SK-N-SH treated with all-trans-retinoic acid at 6 μM for 48 hours (cell line): ENCODE results near the gene CCR6.

Experiments
- ATAC-seq: fragments of 200-7000 bp; cut with Tn5 transposase; 3 replicates; pipeline ENCODE4 v1.9.1; 2020; ENCODE audit warnings: mild to moderate bottlenecking, moderate library complexity
- ARNTL ChIP-seq: fragments of 450-650 bp; formaldehyde crosslinking; IDR thresholded peaks from 2 replicates; pipeline ENCODE4 v1.5.0; 2020; ENCODE audit warnings: low read depth, mild to moderate bottlenecking, moderate library complexity, borderline replicate concordance
- BACH2 ChIP-seq: fragments of 250-450 bp; sonication (Bioruptor Pico); IDR thresholded peaks from 2 replicates; pipeline ENCODE4 v1.9.0; 2021; ENCODE audit warnings: mild to moderate bottlenecking, borderline replicate concordance
- CSDC2 ChIP-seq: fragments of 250-450 bp; sonication (Bioruptor Pico); IDR thresholded peaks from 2 replicates; pipeline ENCODE4 v1.5.0; 2020; ENCODE audit warnings: mild to moderate bottlenecking, moderate library complexity
- ESRRG ChIP-seq: fragments of 250-450 bp; sonication (Bioruptor Pico); IDR thresholded peaks from 2 replicates; pipeline ENCODE4 v1.6.1; 2021; ENCODE audit warnings: mild to moderate bottlenecking
- GLIS3 ChIP-seq: fragments of 250-450 bp; sonication (Bioruptor Pico); IDR thresholded peaks from 2 replicates; pipeline ENCODE4 v1.5.0; 2020; ENCODE audit warnings: mild to moderate bottlenecking, moderate library complexity
- ISL1 ChIP-seq: fragments of 250-450 bp; sonication (Bioruptor Pico); IDR thresholded peaks from 2 replicates; pipeline ENCODE4 v2.1.2; 2022; ENCODE audit warnings: mild to moderate bottlenecking, moderate library complexity
- OSR1 ChIP-seq: fragments of 250-450 bp; sonication (Bioruptor Pico); IDR thresholded peaks from 2 replicates; pipeline ENCODE4 v1.8.0; 2022; ENCODE audit warnings: moderate library complexity, mild to moderate bottlenecking, inconsistent platforms
- PPARA ChIP-seq: fragments of 250-450 bp; sonication (Bioruptor Pico); IDR thresholded peaks from 2 replicates; pipeline ENCODE4 v1.5.0; 2020; ENCODE audit warnings: mild to moderate bottlenecking, borderline replicate concordance
- RARB ChIP-seq: fragments of 250-450 bp; sonication (Bioruptor Pico); IDR thresholded peaks from 2 replicates; pipeline ENCODE4 v1.8.0; 2021; ENCODE audit warnings: mild to moderate bottlenecking, moderate library complexity
- SNAI2 ChIP-seq: fragments of 250-450 bp; sonication (Bioruptor Pico); IDR thresholded peaks from 2 replicates; pipeline ENCODE4 v1.5.0; 2020; ENCODE audit warnings: mild to moderate bottlenecking, moderate library complexity
- TCF4 ChIP-seq: fragments of 250-450 bp; sonication (Bioruptor Pico); IDR thresholded peaks from 2 replicates; pipeline ENCODE4 v1.8.0; 2021; ENCODE audit warnings: mild to moderate bottlenecking, moderate library complexity, borderline replicate concordance
- TOX ChIP-seq: fragments of 250-450 bp; sonication (Bioruptor Pico); IDR thresholded peaks from 2 replicates; pipeline ENCODE4 v1.8.0; 2021; ENCODE audit warnings: mild to moderate bottlenecking, moderate library complexity, borderline replicate concordance
- ZC3H10 ChIP-seq: fragments of 250-450 bp; sonication (Bioruptor Pico); IDR thresholded peaks from 2 replicates; pipeline ENCODE4 v1.5.1; 2021; ENCODE audit warnings: mild to moderate bottlenecking, moderate library complexity
- ZFP3 ChIP-seq: fragments of 250-450 bp; sonication (Bioruptor Pico); IDR thresholded peaks from 2 replicates; pipeline ENCODE4 v1.5.0; 2020; ENCODE audit warnings: mild to moderate bottlenecking, moderate library complexity
- ZFP30 ChIP-seq: fragments of 450-650 bp; formaldehyde crosslinking; IDR thresholded peaks from 2 replicates; pipeline ENCODE4 v1.5.0; 2022; ENCODE audit warnings: mild to moderate bottlenecking, moderate library complexity
- ZNF565 ChIP-seq: fragments of 450-650 bp; formaldehyde crosslinking; conservative IDR thresholded peaks from 2 replicates; pipeline ENCODE4 v1.5.0; 2020; ENCODE audit warnings: low read depth, mild to moderate bottlenecking, moderate library complexity
- ZNF70 ChIP-seq: fragments of 450-650 bp; formaldehyde crosslinking; IDR thresholded peaks from 2 replicates; pipeline ENCODE4 v1.5.0; 2020; ENCODE audit warnings: mild to moderate bottlenecking, moderate library complexity
- TF ChIP-seq, protein P1 (sequence below): fragments of 250-450 bp; sonication (Bioruptor Pico); IDR thresholded peaks from 2 replicates; pipeline ENCODE4 v1.8.0; 2021; ENCODE audit warnings: low read depth, mild to moderate bottlenecking, moderate library complexity, borderline replicate concordance
- TF ChIP-seq, protein P2 (sequence below): fragments of 250-450 bp; sonication (Bioruptor Pico); IDR thresholded peaks from 2 replicates; pipeline ENCODE4 v1.5.1; 2021; ENCODE audit warnings: mild to moderate bottlenecking, moderate library complexity
- TF ChIP-seq, protein P3 (sequence below): fragments of 250-450 bp; sonication (Bioruptor Pico); IDR thresholded peaks from 2 replicates; pipeline ENCODE4 v1.5.1; 2020; ENCODE audit warnings: low read depth, mild to moderate bottlenecking, moderate library complexity
- TF ChIP-seq, protein P4 (sequence below): fragments of 250-450 bp; sonication (Bioruptor Pico); IDR thresholded peaks from 2 replicates; pipeline ENCODE4 v1.5.0; 2020; ENCODE audit warnings: mild to moderate bottlenecking, moderate library complexity

Gene CCR6

DNA sequence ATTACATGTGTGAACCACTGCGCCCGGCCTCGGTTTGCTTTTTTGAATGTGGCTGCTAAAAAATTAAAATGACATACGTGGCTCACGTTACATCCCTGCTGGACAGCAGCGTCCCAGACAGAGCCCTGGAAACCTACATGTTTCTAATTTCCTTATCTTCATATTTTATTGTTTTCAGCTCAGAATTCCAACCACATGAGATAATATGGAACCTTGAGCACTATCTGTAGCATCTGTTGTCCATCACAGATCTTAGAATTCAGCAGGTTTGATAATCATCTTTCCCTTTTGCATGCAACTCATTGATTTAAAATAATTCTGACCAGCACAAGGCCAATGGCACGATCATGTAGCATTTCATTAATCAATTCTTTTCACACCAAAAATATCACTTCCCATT, 25.9 kb upstream of the CCR6 start:
- no peak for ATAC-seq
- TF ChIP-seq ESRRG (no peak), RARB (CRISPR knock-in tag) (no peak), TOX (CRISPR knock-in tag) (no peak), ARNTL (CRISPR knock-in tag) (no peak), ZNF565 (CRISPR knock-in tag) (no peak), ZC3H10 (no peak), ZFP30 (CRISPR knock-in tag) (no peak), ISL1 (CRISPR knock-in tag) (no peak), BACH2 (no peak), ZNF70 (CRISPR knock-in tag) (no peak), SNAI2 (CRISPR knock-in tag) (no peak), TCF4 (CRISPR knock-in tag) (no peak; the same call in 1 of the 2 replicates), PPARA (CRISPR knock-in tag) (no peak), OSR1 (no peak)
- TF ChIP-seq, protein P1, sequence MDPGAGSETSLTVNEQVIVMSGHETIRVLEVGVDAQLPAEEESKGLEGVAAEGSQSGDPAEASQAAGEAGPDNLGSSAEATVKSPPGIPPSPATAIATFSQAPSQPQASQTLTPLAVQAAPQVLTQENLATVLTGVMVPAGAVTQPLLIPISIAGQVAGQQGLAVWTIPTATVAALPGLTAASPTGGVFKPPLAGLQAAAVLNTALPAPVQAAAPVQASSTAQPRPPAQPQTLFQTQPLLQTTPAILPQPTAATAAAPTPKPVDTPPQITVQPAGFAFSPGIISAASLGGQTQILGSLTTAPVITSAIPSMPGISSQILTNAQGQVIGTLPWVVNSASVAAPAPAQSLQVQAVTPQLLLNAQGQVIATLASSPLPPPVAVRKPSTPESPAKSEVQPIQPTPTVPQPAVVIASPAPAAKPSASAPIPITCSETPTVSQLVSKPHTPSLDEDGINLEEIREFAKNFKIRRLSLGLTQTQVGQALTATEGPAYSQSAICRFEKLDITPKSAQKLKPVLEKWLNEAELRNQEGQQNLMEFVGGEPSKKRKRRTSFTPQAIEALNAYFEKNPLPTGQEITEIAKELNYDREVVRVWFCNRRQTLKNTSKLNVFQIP (CRISPR knock-in tag): no peak
- TF ChIP-seq, protein P2, sequence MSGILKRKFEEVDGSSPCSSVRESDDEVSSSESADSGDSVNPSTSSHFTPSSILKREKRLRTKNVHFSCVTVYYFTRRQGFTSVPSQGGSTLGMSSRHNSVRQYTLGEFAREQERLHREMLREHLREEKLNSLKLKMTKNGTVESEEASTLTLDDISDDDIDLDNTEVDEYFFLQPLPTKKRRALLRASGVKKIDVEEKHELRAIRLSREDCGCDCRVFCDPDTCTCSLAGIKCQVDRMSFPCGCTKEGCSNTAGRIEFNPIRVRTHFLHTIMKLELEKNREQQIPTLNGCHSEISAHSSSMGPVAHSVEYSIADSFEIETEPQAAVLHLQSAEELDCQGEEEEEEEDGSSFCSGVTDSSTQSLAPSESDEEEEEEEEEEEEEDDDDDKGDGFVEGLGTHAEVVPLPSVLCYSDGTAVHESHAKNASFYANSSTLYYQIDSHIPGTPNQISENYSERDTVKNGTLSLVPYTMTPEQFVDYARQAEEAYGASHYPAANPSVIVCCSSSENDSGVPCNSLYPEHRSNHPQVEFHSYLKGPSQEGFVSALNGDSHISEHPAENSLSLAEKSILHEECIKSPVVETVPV: no peak
- TF ChIP-seq, protein P3, sequence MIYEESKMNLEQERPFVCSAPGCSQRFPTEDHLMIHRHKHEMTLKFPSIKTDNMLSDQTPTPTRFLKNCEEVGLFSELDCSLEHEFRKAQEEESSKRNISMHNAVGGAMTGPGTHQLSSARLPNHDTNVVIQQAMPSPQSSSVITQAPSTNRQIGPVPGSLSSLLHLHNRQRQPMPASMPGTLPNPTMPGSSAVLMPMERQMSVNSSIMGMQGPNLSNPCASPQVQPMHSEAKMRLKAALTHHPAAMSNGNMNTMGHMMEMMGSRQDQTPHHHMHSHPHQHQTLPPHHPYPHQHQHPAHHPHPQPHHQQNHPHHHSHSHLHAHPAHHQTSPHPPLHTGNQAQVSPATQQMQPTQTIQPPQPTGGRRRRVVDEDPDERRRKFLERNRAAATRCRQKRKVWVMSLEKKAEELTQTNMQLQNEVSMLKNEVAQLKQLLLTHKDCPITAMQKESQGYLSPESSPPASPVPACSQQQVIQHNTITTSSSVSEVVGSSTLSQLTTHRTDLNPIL (CRISPR knock-in tag): no peak
- TF ChIP-seq, protein P4, sequence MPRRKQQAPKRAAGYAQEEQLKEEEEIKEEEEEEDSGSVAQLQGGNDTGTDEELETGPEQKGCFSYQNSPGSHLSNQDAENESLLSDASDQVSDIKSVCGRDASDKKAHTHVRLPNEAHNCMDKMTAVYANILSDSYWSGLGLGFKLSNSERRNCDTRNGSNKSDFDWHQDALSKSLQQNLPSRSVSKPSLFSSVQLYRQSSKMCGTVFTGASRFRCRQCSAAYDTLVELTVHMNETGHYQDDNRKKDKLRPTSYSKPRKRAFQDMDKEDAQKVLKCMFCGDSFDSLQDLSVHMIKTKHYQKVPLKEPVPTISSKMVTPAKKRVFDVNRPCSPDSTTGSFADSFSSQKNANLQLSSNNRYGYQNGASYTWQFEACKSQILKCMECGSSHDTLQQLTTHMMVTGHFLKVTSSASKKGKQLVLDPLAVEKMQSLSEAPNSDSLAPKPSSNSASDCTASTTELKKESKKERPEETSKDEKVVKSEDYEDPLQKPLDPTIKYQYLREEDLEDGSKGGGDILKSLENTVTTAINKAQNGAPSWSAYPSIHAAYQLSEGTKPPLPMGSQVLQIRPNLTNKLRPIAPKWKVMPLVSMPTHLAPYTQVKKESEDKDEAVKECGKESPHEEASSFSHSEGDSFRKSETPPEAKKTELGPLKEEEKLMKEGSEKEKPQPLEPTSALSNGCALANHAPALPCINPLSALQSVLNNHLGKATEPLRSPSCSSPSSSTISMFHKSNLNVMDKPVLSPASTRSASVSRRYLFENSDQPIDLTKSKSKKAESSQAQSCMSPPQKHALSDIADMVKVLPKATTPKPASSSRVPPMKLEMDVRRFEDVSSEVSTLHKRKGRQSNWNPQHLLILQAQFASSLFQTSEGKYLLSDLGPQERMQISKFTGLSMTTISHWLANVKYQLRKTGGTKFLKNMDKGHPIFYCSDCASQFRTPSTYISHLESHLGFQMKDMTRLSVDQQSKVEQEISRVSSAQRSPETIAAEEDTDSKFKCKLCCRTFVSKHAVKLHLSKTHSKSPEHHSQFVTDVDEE (CRISPR knock-in tag): no peak
- TF ChIP-seq, all 23 proteins: peak for 0

DNA sequence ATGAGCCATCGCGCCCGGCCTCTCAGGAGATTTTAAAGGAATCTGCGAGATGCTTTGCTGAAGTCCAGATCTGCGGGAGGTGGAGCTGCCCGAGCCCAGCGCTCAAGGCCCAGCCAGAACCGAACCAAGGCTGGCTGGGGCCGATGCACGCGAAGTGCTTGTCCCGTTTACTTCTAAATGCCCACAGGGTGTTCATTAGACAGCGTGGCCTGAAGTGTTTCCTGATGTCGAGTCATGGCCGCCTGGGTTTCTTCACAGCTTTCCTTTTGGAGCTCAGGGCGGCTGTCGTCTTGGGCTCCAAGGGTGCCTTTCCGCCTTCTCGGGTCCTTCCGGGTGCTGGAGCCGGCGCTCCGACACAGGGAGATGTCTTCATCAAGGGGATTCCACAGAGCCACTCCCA, 25.1 kb upstream of the CCR6 start:
- no peak for TF ChIP-seq GLIS3 (CRISPR knock-in tag)
- no peak for TF ChIP-seq ISL1 (CRISPR knock-in tag)
- no peak for TF ChIP-seq ESRRG
- no peak for TF ChIP-seq ZC3H10
- no peak for TF ChIP-seq ZFP3 (CRISPR knock-in tag)
- TF ChIP-seq, protein P2: no peak
- TF ChIP-seq, protein P4 (CRISPR knock-in tag): no peak
- no peak for TF ChIP-seq RARB (CRISPR knock-in tag)
- TF ChIP-seq TOX (CRISPR knock-in tag): no peak
- TF ChIP-seq, protein P1 (CRISPR knock-in tag): no peak
- TF ChIP-seq ZNF70 (CRISPR knock-in tag): no peak
- TF ChIP-seq PPARA (CRISPR knock-in tag): no peak
- no peak for TF ChIP-seq BACH2
- no peak for TF ChIP-seq OSR1
- no peak for TF ChIP-seq CSDC2
- no peak for TF ChIP-seq ZFP30 (CRISPR knock-in tag)
- TF ChIP-seq, all 23 proteins: peak for 0
- no peak for ATAC-seq
